Stomach (tissue), 9 donors: ENCODE results near the gene GALNT2. TPM values are rescaled to one million over a fixed set of nuclear protein-coding genes. Genes with fewer than 3 reads are reported as not detected.

ENCODE experiments used
- DNase-seq, 2 donors: peaks; one replicate each; pipeline versions ENCODE4 v3.0.0 to v3.0.0-alpha.2; 2013 to 2019
- H3K27ac ChIP-seq, 5 donors: fragments of 200-600 bp in 4 of 5; sonication (generic) in 4 of 5; one replicate each; pipeline ENCODE4 v1.5.1; 2013 to 2019; ENCODE audit warnings: mild to moderate bottlenecking in 1 of 5, moderate library complexity in 1 of 5
- H3K27me3 ChIP-seq, 3 donors: fragments of 200-600 bp; sonication (generic); one replicate each; pipeline ENCODE4 v1.5.1; 2017 to 2019; ENCODE audit warnings: mixed run types in 1 of 3
- H3K36me3 ChIP-seq, 4 donors: fragments of 200-600 bp; sonication (generic); 1 replicate in 3 of 4; 2 replicates in 1 of 4; pipeline ENCODE4 v1.5.1; 2016 to 2019
- H3K4me1 ChIP-seq, 4 donors: fragments of 200-600 bp; sonication (generic); one replicate each; pipeline ENCODE4 v1.5.1; 2016 to 2019
- H3K4me3 ChIP-seq, 4 donors: fragments of 200-600 bp; sonication (generic) in 3 of 4; one replicate each; pipeline ENCODE4 v1.5.1; 2016 to 2019; ENCODE audit warnings: mild to moderate bottlenecking in 1 of 4
- H3K9me3 ChIP-seq, 4 donors: fragments of 200-600 bp; sonication (generic); one replicate each; pipeline ENCODE4 v1.5.1; 2016 to 2019
- EP300 ChIP-seq: sonication (generic); formaldehyde crosslinking; IDR thresholded peaks from one replicate; pipeline ENCODE4 v1.6.1; 2017; ENCODE audit warnings: antibody characterized with exemption
- POLR2A ChIP-seq, 4 donors: fragments of 450-650 bp; IDR thresholded peaks; one replicate each; pipeline ENCODE4 v1.6.1; 2016; ENCODE audit warnings: antibody characterized with exemption in 4 of 4, control low read depth in 2 of 4, mild to moderate bottlenecking in 1 of 4, moderate library complexity in 1 of 4
- POLR2AphosphoS5 ChIP-seq, 3 donors: sonication (generic); formaldehyde crosslinking; IDR thresholded peaks; one replicate each; pipeline ENCODE4 v1.6.1; 2016; ENCODE audit warnings: antibody characterized with exemption in 3 of 3
- WGBS, 5 donors: extraction: QIAGEN DNeasy Blood & Tissue Kit in 3 of 5; methylation state at CpG; one replicate each; pipeline versions ENCODE4 v1.1.5 to v1.1.7; 2013 to 2018; 5-methylcytosine and 5-hydroxymethylcytosine counted together
- intact Hi-C: fragments of 100-400 bp; cut with DNase I; formaldehyde crosslinking; loops from one replicate; pipeline ENCODE4 v1.15.1; 2023; ENCODE audit warnings: low total_unique reads
- polyA plus RNA-seq, 3 donors: library from polyadenylated mRNA; stranded (reverse); fragments of 200-250 nt; gene quantifications; one replicate each; pipeline ENCODE4 v1.2.3, GENCODE V29; 2013
- total RNA-seq, 5 donors: library from RNA; depleted of rRNA; stranded (reverse); fragments of >200 nt; gene quantifications; one replicate each; pipeline versions ENCODE4 v1.1.0 to v1.2.3, GENCODE V29; 2014 to 2016
- TF ChIP-seq, protein P1 (sequence below), 7 experiments: fragments of 450-650 bp in 4 of 7; fragments of 200-600 bp in 3 of 7; sonication (generic) in 3 of 7; IDR thresholded peaks; one replicate each; pipeline ENCODE4 v1.5.1; 2016 to 2019; ENCODE audit warnings: antibody characterized with exemption in 7 of 7, control low read depth in 2 of 7, mild to moderate bottlenecking in 1 of 7
- donor health status: healthy with polysubstance abuse.
- donor health status: Bipolar disorder and iron deficiency.
- donor health status: healthy.

The GALNT2 gene
- total and polyA plus RNA-seq, 8 donors: 5.5 to 101 (median 43.1) TPM

GRCh38 chr1:230210326-230210980 is 143.4 kb downstream of the GALNT2 start:
- no peaks in the 10 kb centered on the region for H3K9me3 ChIP-seq
- TF ChIP-seq POLR2AphosphoS5 (IDR thresholded peaks at IDR 0.05): peak in 1 of 3 donors; percentile 36
- TF ChIP-seq, protein P1, sequence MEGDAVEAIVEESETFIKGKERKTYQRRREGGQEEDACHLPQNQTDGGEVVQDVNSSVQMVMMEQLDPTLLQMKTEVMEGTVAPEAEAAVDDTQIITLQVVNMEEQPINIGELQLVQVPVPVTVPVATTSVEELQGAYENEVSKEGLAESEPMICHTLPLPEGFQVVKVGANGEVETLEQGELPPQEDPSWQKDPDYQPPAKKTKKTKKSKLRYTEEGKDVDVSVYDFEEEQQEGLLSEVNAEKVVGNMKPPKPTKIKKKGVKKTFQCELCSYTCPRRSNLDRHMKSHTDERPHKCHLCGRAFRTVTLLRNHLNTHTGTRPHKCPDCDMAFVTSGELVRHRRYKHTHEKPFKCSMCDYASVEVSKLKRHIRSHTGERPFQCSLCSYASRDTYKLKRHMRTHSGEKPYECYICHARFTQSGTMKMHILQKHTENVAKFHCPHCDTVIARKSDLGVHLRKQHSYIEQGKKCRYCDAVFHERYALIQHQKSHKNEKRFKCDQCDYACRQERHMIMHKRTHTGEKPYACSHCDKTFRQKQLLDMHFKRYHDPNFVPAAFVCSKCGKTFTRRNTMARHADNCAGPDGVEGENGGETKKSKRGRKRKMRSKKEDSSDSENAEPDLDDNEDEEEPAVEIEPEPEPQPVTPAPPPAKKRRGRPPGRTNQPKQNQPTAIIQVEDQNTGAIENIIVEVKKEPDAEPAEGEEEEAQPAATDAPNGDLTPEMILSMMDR (IDR thresholded peaks at IDR 0.05): no peak
- peaks cover 0 to 4% (median 0%) of the 10 kb centered on the region in 4 donors for H3K36me3 ChIP-seq
- H3K4me3 ChIP-seq: no peak overlapping the region
- peak in 1 of 2 donors; percentile 45 for DNase-seq
- 16 to 42% (median 22%) methylated on average over 4 of the region's 4 CpGs for WGBS, 5 donors
- H3K27me3 ChIP-seq: no peaks in the 10 kb centered on the region
- H3K27ac ChIP-seq: peak overlapping the region; percentile 64 to 83 (median 79)
- intact Hi-C loops: no loop called here
- peaks cover 54 to 89% (median 72%) of the 10 kb centered on the region in 4 donors for H3K4me1 ChIP-seq

- DNase-seq: no peak
- Histone ChIP-seq H3K36me3 (no peaks in the 10 kb centered on the region), H3K27ac (peak overlapping the region; percentile 64 to 83 (median 79)), H3K9me3 (no peaks in the 10 kb centered on the region), H3K27me3 (no peaks in the 10 kb centered on the region), H3K4me1 (peaks cover 54 to 89% (median 72%) of the 10 kb centered on the region in 4 donors), H3K4me3 (no peak overlapping the region)
- 27 to 65% (median 30%) methylated on average over 6 to 13 of the region's 13 CpGs for WGBS, 5 donors
- intact Hi-C loops: no loop called here
- TF ChIP-seq, protein P1 (IDR thresholded peaks at IDR 0.05): no peak
- TF ChIP-seq POLR2A (IDR thresholded peaks at IDR 0.05) (no peak), POLR2AphosphoS5 (IDR thresholded peaks at IDR 0.05) (no peak), EP300 (no peak)
Measured at GRCh38 chr1:230210981-230211336, 143.9 kb downstream of the GALNT2 start.

DNA sequence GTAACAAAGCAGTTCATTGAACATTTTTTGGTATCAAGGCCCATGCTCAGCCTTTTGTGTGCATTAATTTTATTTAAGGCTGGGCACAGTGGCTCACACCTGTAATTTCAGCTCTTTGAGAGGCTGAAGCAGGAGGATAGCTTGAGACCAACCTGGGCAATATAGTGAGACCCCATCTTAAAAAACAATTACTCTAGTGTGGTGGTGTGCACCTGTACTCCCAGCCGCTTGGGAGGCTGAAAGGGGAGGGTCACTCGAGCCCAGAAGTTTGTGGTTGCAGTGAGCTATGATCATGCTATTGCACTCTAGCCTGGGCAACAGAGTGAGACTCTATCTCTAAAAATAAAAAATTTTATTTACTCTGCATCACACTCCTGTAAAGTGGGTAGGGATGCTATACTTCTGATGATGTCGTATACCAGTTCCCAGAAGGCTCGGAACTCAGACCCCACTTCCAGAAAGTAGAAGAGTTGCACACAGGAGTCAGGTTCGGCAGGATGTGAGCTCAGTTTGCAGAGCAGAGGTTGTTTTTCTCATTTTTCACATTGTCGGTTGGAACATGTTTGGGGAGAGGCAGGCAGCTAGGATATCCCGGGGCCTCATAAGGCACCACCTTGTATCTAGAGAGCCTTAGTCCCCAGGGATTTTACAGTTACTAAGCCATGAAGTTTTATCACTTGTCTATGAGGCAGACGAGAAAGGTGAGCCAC is 144.6 kb downstream of the GALNT2 start:
- intact Hi-C loops: no loop called here
- H3K4me3 ChIP-seq: no peak overlapping the region
- TF ChIP-seq POLR2A (IDR thresholded peaks at IDR 0.05) (no peak), POLR2AphosphoS5 (IDR thresholded peaks at IDR 0.05) (no peak), EP300 (no peak)
- TF ChIP-seq, protein P1 (IDR thresholded peaks at IDR 0.05): no peak
- H3K27ac ChIP-seq: peak overlapping the region; percentile 14 to 80 (median 66)
- no peaks in the 10 kb centered on the region for H3K27me3 ChIP-seq
- DNase-seq: no peak
- no peaks in the 10 kb centered on the region for H3K9me3 ChIP-seq
- H3K4me1 ChIP-seq: peaks cover 52 to 88% (median 73%) of the 10 kb centered on the region in 4 donors
- H3K36me3 ChIP-seq: no peaks in the 10 kb centered on the region
- 68 to 86% (median 76%) methylated on average over 8 of the region's 8 CpGs for WGBS, 5 donors

- intact Hi-C loops: no loop called here
- peak overlapping the region; percentile 14 to 80 (median 66) for H3K27ac ChIP-seq
- peaks cover 52 to 79% (median 69%) of the 10 kb centered on the region in 4 donors for H3K4me1 ChIP-seq
- no peaks in the 10 kb centered on the region for H3K9me3 ChIP-seq
- 66 to 76% (median 73%) methylated on average over 7 of the region's 7 CpGs for WGBS, 5 donors
- H3K27me3 ChIP-seq: no peaks in the 10 kb centered on the region
- H3K36me3 ChIP-seq: no peaks in the 10 kb centered on the region
- no peak overlapping the region for H3K4me3 ChIP-seq
- TF ChIP-seq, protein P1 (IDR thresholded peaks at IDR 0.05): no peak
- TF ChIP-seq EP300 (no peak), POLR2A (IDR thresholded peaks at IDR 0.05) (no peak)
- DNase-seq: no peak
Measured at GRCh38 chr1:230212405-230212936, 145.4 kb downstream of the GALNT2 start.
